Measurements from ENCODE around the gene HOXD4.

The HOXD4 gene

DNA sequence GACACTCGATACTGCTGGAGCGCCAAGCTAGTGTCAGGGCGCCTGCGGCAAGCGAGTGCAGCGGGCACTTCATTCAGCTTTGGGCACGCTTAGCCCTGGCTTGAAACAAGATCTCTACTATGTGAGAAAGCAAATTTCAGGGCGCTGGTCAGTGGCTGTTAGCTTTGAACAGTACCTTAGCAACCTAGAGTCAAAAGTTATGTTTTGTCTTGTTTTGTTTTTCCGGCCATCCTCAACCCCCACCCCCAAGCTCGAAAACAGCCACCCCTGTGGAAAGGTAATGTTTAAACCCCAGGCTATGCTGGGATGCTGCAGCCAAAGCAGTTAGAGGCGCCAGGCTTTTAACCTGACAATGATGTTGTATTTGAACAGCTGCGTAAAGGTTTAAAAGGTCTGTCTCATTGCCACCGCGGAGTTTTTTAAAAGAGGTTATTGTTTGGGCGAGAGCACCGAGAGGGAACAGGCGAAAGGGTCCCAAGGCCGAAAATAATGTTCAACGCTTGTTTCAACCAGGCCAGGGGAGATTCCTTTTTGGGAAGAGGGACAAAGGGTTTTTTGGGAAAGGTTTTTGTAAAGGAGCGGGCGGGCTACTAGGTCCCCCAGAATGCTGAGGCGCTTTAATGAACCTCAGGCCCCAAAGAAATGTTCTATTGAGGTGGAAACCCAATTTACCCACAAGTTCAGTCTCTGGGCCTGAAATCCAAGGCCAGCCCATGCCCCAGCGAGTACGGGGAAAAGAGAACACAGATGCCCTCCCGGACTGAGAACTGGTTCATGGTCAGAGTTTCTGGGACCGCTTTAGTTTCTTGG is 37.0 kb upstream of the HOXD4 start:
- no peak for DNase-seq (ENCODE audit: low read depth, low spot score)

DNA sequence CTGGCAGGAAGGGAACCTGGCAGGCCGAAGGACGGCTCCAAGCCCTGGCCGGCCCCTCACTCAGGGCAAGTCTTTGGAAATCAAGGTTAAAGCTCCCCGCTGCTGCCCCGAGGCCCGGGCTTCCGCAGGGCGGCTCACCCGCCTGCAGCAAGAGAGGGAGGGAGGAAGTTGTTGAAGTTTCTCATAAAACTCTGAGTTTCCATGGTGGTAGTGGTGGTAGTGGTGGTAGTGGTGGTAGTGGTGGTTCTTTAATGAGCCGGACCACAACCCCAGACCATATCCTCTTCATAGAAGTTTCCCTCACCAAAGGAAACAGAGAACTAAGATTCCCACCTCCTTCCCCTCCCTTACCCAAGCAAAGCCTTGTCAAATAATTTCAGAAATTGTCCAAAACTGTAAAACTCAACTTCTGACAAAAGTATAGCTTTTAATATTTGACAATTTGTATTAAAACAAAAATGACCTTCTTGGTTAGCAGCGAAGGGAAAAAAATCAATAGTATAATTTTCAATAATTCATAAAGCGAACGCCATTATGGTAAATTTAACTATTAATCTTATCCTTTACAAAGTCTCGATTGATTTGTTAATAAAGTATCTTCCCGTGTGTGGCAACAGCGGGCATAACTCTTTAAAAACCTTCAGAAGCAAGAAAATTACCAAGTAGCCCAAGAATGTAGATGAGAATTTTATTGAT is 36.3 kb upstream of the HOXD4 start:
- DNase-seq (ENCODE audit: low read depth, low spot score) = no peak

- no peak for DNase-seq (ENCODE audit: low read depth, low spot score)
These were observed 35.2 kb upstream of the HOXD4 start, which contains the start of gene HOXD10 for GRCh38 chr2:176115883-176116813. Gene HOXD10, plus strand, starts transcription at chr2:176116778. Its CDS starts 56 bp downstream, at chr2:176116834.

- DNase-seq (ENCODE audit: low read depth, low spot score) = no peak
These were observed 34.1 kb upstream of the HOXD4 start for GRCh38 chr2:176117162-176117822.

DNA sequence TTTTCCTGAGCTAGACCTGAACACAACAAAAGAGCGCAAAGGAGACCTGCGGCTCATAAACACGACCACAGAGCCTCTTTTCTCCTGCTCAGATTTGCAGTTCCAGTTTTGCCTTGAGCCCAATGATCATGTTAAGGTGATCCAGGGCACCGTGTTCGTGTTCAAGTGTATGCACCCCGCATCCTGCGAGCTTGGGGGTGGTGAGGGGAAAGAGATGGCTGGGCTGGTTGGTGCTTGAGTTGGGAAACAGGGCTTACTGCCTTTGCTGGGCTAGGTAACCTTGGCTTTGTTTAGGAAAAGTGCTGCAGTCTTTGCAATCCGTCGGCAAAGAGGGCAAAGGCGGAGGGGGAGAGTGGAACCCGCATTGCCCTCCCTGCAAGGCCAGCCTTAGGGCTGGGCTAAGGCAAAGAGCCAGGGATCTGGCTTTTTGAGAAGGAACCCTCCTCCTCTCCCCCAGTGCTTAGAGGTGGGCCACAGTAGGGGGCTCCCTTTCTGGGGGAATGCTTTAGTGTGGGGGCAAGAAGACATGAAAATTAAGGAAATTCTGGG is 33.5 kb upstream of the HOXD4 start:
- DNase-seq (ENCODE audit: low read depth, low spot score) = no peak

DNA sequence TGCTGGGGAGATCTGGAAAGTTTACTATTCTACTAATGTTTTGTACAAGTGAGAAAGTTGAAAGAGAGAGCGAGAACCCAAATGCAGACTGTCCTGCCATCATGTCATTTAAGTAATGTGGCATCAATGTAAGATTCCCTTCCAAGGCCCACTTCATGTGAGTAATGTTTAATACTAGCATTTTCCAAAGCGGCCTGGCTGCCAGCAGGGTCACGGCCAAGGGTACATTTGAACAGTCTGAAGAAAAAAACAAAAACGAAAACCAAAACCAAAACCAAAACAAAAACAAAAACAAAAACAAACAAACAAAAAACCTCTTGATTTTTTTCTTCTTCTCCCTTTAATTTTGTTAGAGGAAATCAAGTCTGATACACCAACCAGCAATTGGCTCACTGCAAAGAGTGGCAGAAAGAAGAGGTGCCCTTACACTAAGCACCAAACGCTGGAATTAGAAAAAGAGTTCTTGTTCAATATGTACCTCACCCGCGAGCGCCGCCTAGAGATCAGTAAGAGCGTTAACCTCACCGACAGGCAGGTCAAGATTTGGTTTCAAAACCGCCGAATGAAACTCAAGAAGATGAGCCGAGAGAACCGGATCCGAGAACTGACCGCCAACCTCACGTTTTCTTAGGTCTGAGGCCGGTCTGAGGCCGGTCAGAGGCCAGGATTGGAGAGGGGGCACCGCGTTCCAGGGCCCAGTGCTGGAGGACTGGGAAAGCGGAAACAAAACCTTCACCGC is 32.6 kb upstream of the HOXD4 start:
- no peak for DNase-seq (ENCODE audit: low read depth, low spot score)

- DNase-seq (ENCODE audit: low read depth, low spot score) = no peak
These were observed 30.8 kb upstream of the HOXD4 start for GRCh38 chr2:176120364-176121189.

DNA sequence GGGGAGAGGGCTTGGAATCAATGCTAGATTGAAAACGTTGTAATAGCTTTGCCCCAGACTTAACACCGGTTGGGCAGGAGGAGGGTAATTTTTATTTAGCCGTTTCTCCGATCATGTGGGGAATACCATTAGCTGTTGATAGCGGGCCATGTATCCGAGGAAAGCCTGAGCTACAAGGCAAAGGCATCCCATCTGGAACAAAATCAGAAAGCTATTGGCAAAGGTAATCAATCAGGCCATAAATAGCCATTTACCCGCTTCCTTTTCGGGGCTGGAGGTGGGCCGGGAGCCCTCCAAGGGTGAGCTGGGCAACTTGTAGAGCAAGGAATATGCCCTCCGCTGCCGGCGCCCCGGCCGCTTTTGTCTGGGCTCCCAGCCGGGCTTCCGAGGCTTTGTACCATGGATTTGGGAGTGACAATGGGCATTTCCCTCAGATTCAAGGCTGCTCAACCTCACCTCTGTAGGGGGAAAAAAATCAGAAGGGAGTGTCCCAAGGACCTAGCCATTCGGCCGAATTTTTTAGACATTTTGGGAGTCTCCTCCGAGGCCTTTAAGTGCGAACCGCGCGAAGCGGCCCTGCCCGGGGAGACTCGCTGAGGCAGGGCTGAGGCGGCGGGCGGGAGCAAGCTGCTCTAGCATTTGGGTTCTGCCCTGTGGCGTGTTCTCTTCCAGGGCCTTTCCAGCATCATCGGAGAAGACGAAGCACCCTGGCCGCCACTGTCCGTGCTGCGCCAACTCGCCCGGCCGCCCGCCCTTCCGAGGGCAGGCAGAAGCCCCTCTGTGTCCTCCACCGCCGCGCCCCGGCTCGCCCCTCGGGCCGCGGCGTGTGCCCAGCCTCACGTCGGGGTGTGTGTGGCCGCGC is 29.9 kb upstream of the HOXD4 start:
- no peak for DNase-seq (ENCODE audit: low read depth, low spot score)

DNA sequence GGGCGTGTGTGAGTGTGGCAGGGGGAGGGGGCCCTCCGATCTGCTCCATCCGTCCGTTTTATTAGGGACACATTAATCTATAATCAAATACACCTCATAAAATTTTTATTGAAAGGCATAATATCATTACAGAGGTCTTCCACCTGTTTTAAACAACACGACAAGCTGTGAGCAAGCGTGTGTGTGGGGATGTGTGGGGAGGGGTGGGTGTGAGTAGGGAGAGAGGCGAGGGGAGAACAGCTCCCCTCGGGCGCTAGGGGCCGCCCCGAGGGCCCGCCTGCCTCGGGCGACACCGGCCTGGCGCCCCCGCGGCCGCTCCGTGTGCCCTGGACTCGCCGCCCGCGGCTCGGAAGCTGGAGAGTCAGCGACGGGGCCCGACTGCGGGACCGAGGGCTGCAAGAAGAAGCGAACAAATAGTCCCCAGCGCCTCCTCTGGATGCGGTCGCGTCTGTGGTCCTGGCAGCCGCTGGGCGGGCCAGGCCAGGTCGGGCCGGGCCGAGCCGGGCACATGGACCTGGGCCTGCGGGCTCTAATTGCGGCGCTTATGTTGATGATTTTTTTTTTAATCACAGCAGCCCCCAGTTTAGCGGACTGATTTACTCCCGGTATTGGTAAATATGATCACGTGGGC is 29.2 kb upstream of the HOXD4 start:
- no peak for DNase-seq (ENCODE audit: low read depth, low spot score)

DNA sequence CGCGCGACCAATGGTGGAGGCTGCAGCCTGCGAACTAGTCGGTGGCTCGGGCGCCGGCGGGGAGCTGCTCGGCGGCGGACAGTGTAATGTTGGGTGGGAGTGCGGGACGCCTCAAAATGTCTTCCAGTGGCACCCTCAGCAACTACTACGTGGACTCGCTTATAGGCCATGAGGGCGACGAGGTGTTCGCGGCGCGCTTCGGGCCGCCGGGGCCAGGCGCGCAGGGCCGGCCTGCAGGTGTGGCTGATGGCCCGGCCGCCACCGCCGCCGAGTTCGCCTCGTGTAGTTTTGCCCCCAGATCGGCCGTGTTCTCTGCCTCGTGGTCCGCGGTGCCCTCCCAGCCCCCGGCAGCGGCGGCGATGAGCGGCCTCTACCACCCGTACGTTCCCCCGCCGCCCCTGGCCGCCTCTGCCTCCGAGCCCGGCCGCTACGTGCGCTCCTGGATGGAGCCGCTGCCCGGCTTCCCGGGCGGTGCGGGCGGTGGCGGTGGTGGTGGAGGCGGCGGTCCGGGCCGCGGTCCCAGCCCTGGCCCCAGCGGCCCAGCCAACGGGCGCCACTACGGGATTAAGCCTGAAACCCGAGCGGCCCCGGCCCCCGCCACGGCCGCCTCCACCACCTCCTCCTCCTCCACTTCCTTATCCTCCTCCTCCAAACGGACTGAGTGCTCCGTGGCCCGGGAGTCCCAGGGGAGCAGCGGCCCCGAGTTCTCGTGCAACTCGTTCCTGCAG is 28.5 kb upstream of the HOXD4 start, which contains the start of gene HOXD9:
TSS of gene HOXD9 (plus strand) at position 37 of the 728 bp plus-strand sequence. CDS start at position 87, 50 bp downstream.
- DNase-seq (ENCODE audit: low read depth, low spot score) = no peak

DNA sequence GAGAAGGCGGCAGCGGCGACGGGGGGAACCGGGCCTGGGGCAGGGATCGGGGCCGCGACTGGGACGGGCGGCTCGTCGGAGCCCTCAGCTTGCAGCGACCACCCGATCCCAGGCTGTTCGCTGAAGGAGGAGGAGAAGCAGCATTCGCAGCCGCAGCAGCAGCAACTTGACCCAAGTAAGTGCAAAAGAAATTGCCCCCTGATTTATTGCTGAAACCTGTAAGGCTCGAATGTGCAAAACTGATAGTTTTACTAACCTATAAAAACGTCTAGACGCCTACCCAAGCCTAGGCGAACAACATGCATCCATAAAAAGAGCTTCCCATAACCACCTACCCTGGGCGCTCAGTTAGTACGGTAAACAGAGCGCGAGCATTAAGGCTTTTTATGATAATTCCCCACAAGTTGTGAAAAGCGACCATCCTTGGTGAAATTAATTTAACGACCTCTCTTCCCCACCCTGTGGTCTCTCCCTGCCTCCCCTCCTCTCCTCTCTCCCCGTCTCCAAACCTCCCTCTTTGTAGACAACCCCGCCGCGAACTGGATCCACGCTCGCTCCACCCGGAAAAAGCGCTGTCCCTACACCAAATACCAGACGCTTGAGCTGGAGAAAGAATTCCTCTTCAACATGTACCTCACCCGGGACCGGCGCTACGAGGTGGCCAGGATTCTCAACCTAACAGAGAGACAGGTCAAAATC is 27.8 kb upstream of the HOXD4 start:
- no peak for DNase-seq (ENCODE audit: low read depth, low spot score)

- DNase-seq (ENCODE audit: low read depth, low spot score) = no peak
These were observed 27.0 kb upstream of the HOXD4 start for GRCh38 chr2:176124110-176124946.

DNA sequence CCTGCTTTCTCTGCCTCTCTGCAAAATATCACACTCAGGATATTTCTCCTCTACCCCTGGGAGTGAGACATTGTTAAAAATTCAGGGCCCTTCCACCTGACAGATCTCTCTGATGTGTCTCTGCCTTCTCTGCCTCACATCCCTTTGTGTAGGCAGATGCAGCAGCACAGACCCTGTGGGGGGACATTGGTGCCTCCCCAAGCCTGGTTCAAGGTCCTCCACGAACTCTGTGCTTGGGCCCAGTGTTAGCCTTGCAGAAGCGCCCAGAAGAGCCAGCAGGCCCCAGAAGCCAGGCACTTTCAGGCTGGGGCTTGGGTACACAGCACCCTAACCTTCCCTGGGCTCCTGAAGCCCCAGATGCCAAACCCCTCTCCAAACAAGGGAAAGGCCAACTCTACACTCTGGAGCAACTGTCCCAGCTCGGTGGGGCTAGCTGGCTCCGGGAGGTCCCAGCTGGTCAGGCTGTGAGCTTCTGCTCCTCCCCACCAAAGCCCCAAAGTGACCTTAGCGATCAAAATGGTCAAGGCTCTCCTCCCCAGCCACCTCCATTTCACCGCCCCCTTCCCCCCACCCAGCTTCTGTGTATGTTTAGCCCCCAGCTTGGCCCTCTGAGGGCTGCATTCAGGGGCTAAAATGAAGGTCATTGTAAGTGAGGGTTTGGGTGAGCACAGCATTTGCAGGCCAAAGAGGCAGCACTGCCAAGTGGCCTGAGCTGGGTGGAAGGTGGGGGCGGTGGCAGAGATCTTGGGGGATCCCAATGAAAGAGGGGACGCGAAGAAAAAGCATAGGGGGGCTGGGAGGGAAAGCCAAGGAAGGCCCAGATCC is 26.2 kb upstream of the HOXD4 start:
- no peak for DNase-seq (ENCODE audit: low read depth, low spot score)

DNA sequence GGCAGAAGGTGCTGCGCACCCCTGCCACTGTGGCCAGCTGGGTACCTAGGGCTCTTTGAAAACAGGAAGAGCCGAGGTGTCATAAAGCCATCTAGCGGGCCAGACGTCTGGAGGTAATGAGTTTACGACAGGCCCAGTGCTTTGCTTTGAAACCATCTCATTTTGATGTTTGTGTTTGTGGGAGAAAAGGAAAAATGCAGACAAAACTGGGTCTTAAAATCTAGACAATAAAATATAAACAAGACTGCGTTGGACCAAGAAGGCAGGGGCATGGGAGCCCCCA is 25.6 kb upstream of the HOXD4 start:
- no peak for DNase-seq (ENCODE audit: low read depth, low spot score)
